Natural killer cell (primary cell): ENCODE results near the gene UCMA. TPM values are rescaled to one million over a fixed set of nuclear protein-coding genes. Genes with fewer than 3 reads are reported as not detected.

Experiments used
- ATAC-seq, 3 donors: fragments of 150-1000 bp in 2 of 3; fragments of 200-7000 bp in 1 of 3; cut with Tn5 transposase; 1 replicate in 1 of 3; 2 replicates in 2 of 3; pipeline ENCODE4 v1.10.0; 2021; ENCODE audit warnings: mild to moderate bottlenecking in 2 of 3, moderate library complexity in 2 of 3
- DNase-seq, 2 donors: peaks; one replicate each; pipeline versions ENCODE4 v3.0.0 to v3.0.0-alpha.2; 2013 to 2021; ENCODE audit warnings: mixed read lengths in 1 of 2
- H3K27ac ChIP-seq: one replicate; pipeline ENCODE4 v1.5.1; 2013; ENCODE audit warnings: mild to moderate bottlenecking, low read length
- H3K27me3 ChIP-seq: one replicate; pipeline ENCODE4 v1.6.1; 2013; ENCODE audit warnings: low read length; ENCODE audit not compliant: control insufficient read depth, insufficient read depth
- H3K36me3 ChIP-seq: one replicate; pipeline ENCODE4 v1.6.1; 2013; ENCODE audit warnings: low read length; ENCODE audit not compliant: control insufficient read depth, insufficient read depth
- H3K4me1 ChIP-seq: one replicate; pipeline ENCODE4 v1.6.1; 2013; ENCODE audit warnings: low read length; ENCODE audit not compliant: control insufficient read depth, insufficient read depth
- H3K4me3 ChIP-seq: one replicate; pipeline ENCODE4 v1.5.1; 2013; ENCODE audit warnings: low read length
- H3K9me3 ChIP-seq: one replicate; pipeline ENCODE4 v1.6.1; 2013; ENCODE audit warnings: low read length; ENCODE audit not compliant: control insufficient read depth, insufficient read depth
- H3K27ac Mint-ChIP-seq, 2 donors: one replicate each; pipeline ENCODE4 v1.8.0; 2022; ENCODE audit warnings: mild to moderate bottlenecking in 2 of 2, mixed read lengths in 2 of 2, moderate library complexity in 1 of 2
- H3K27me3 Mint-ChIP-seq, 2 donors: one replicate each; pipeline ENCODE4 v1.8.0; 2022; ENCODE audit warnings: low read depth in 2 of 2, mixed read lengths in 2 of 2
- H3K36me3 Mint-ChIP-seq: one replicate; pipeline ENCODE4 v1.8.0; 2022; ENCODE audit warnings: mixed read lengths
- H3K4me1 Mint-ChIP-seq, 2 donors: one replicate each; pipeline ENCODE4 v1.8.0; 2022; ENCODE audit warnings: mixed read lengths in 2 of 2
- H3K4me3 Mint-ChIP-seq: one replicate; pipeline ENCODE4 v1.8.0; 2022; ENCODE audit warnings: mild to moderate bottlenecking, moderate library complexity, mixed read lengths
- H3K9me3 Mint-ChIP-seq, 2 donors: one replicate each; pipeline ENCODE4 v1.8.0; 2022; ENCODE audit warnings: mixed read lengths in 2 of 2
- WGBS: methylation state at CpG from one replicate; pipeline ENCODE4 v1.1.7; 2013; ENCODE audit warnings: missing lambda C conversion rate; ENCODE audit not compliant: insufficient coverage; 5-methylcytosine and 5-hydroxymethylcytosine counted together
- intact Hi-C: fragments of 100-400 bp; cut with micrococcal nuclease; formaldehyde crosslinking; loops from one replicate; pipeline ENCODE4 v1.14.2; 2022
- total RNA-seq, 4 donors: library from RNA; stranded (reverse); fragments of 120-200 nt in 1 of 4; gene quantifications; one replicate each; pipeline versions ENCODE4 v1.2.3 to v1.2.4, GENCODE V29; 2013 to 2022
- TF ChIP-seq, protein P1 (sequence below): fragments of 200-600 bp; IDR thresholded peaks from one replicate; pipeline ENCODE4 v1.8.0; 2022; ENCODE audit warnings: antibody characterized with exemption

Gene UCMA
- total RNA-seq, 3 donors from 2014 or later (not counting 1 experiment from before 2014, with no cell fraction given): not detected

- 83% methylated on average over 7 of the region's 7 CpGs for WGBS
- ATAC-seq (peak in 1 of 3 donors; percentile 32), DNase-seq (no peak)
- Histone ChIP-seq H3K27ac (no peak overlapping the region), H3K4me3 (no peak overlapping the region), H3K9me3 (no peaks in the 10 kb centered on the region), H3K4me1 (no peaks in the 10 kb centered on the region), H3K36me3 (no peaks in the 10 kb centered on the region), H3K27me3 (no peaks in the 10 kb centered on the region)
- Mint-ChIP-seq H3K9me3 (no peaks in the 10 kb centered on the region), H3K27ac (no peak overlapping the region), H3K36me3 (no peaks in the 10 kb centered on the region), H3K4me1 (no peaks in the 10 kb centered on the region), H3K4me3 (no peak overlapping the region), H3K27me3 (no peaks in the 10 kb centered on the region)
- intact Hi-C loops: no loop called here
- TF ChIP-seq, protein P1, sequence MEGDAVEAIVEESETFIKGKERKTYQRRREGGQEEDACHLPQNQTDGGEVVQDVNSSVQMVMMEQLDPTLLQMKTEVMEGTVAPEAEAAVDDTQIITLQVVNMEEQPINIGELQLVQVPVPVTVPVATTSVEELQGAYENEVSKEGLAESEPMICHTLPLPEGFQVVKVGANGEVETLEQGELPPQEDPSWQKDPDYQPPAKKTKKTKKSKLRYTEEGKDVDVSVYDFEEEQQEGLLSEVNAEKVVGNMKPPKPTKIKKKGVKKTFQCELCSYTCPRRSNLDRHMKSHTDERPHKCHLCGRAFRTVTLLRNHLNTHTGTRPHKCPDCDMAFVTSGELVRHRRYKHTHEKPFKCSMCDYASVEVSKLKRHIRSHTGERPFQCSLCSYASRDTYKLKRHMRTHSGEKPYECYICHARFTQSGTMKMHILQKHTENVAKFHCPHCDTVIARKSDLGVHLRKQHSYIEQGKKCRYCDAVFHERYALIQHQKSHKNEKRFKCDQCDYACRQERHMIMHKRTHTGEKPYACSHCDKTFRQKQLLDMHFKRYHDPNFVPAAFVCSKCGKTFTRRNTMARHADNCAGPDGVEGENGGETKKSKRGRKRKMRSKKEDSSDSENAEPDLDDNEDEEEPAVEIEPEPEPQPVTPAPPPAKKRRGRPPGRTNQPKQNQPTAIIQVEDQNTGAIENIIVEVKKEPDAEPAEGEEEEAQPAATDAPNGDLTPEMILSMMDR: no peak
Observed at GRCh38 chr10:13213163-13213562, 21.0 kb downstream of the UCMA start.

DNA sequence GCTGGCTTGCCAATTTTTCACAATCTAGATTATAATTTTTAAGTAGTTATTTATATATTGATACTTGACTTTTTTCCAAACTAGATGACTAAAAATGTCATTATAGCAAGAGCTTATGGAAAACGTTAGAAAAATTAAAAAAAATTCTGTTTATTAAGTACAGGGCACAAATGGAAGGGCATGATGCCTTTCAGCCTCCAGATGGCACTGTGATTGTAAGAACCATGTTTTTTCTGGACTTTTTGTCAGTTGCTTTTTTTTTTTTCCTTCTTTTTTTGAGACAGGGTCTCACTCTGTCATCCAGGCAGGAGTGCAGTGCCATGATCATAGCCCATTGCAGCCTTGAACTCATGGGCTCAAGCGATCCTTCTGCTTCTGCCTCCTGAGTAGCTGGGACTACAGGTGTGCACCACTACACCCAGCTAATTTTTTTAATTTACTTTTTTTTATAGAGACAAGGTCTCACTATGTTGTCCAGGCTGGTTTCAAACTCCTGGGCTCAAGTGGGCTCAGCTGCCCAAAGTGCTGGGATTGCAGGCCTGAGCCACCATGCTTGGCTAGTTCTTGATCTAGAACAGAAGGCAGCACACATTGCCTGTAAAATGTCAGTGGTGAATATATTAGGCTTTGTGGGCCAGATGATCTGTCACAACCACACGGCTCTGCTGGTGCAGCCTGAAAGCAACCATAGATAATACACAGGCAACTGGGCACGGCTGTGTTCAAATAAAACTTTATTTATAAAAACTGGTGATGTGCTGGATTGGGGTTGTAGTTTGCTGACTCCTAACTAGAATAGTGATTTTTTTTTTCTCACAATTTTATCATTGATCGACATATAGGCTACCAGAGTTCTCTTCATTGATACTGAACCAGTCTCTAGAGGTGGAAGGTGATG lies 27.4 kb downstream of the UCMA start:
- H3K27ac Mint-ChIP-seq: no peak overlapping the region

GRCh38 chr10:13206091-13206490 lies 28.1 kb downstream of the UCMA start:
- H3K27ac Mint-ChIP-seq: no peak overlapping the region
- H3K36me3 Mint-ChIP-seq: no peaks in the 10 kb centered on the region
- H3K4me1 ChIP-seq: no peaks in the 10 kb centered on the region
- no peak overlapping the region for H3K27ac ChIP-seq
- no peak overlapping the region for H3K4me3 Mint-ChIP-seq
- no peak overlapping the region for H3K4me3 ChIP-seq
- H3K4me1 Mint-ChIP-seq: no peaks in the 10 kb centered on the region
- 97% methylated on average over 8 of the region's 9 CpGs for WGBS
- intact Hi-C loops: no loop called here
- no peak for DNase-seq
- no peaks in the 10 kb centered on the region for H3K9me3 Mint-ChIP-seq
- H3K27me3 Mint-ChIP-seq: no peaks in the 10 kb centered on the region
- TF ChIP-seq, protein P1: no peak
- no peak for ATAC-seq
- H3K27me3 ChIP-seq: no peaks in the 10 kb centered on the region
- H3K36me3 ChIP-seq: no peaks in the 10 kb centered on the region
- no peaks in the 10 kb centered on the region for H3K9me3 ChIP-seq

More for the DNA sequence above, 27.4 kb downstream of the UCMA start:
- no peaks in the 10 kb centered on the region for H3K4me1 ChIP-seq
- H3K36me3 ChIP-seq: no peaks in the 10 kb centered on the region
- Mint-ChIP-seq H3K36me3 (no peaks in the 10 kb centered on the region), H3K4me1 (no peaks in the 10 kb centered on the region), H3K27me3 (no peaks in the 10 kb centered on the region), H3K9me3 (no peaks in the 10 kb centered on the region), H3K4me3 (no peak overlapping the region)
- H3K27me3 ChIP-seq: no peaks in the 10 kb centered on the region
- TF ChIP-seq, protein P1: no peak
- 81% methylated on average over 4 of the region's 5 CpGs for WGBS
- DNase-seq: peak in 1 of 2 donors; percentile 41
- ATAC-seq: no peak
- intact Hi-C loops: no loop called here
- H3K27ac ChIP-seq: no peak overlapping the region
- no peaks in the 10 kb centered on the region for H3K9me3 ChIP-seq
- no peak overlapping the region for H3K4me3 ChIP-seq
